Ishikawa (cell line): ENCODE data around the gene GSN.

Experiments used
- CEBPB ChIP-seq: IDR thresholded peaks from 2 replicates; pipeline ENCODE4 v1.6.1; 2012
- CREB1 ChIP-seq: IDR thresholded peaks from 2 replicates; pipeline ENCODE4 v1.6.1; 2012; ENCODE audit warnings: low read depth
- EGR1 ChIP-seq: IDR thresholded peaks from 2 replicates; pipeline ENCODE4 v1.6.1; 2012
- EP300 ChIP-seq: IDR thresholded peaks from 2 replicates; pipeline ENCODE4 v1.6.1; 2012; ENCODE audit warnings: borderline replicate concordance
- FOXM1 ChIP-seq: IDR thresholded peaks from 2 replicates; pipeline ENCODE4 v1.6.1; 2012; ENCODE audit warnings: low read depth, borderline replicate concordance
- NFIC ChIP-seq: IDR thresholded peaks from 2 replicates; pipeline ENCODE4 v1.6.1; 2012
- RAD21 ChIP-seq: IDR thresholded peaks from 2 replicates; pipeline ENCODE4 v1.6.1; 2012; ENCODE audit warnings: low read depth
- TAF1 ChIP-seq: IDR thresholded peaks from 2 replicates; pipeline ENCODE4 v1.6.1; 2012; ENCODE audit warnings: low read depth, mild to moderate bottlenecking
- TCF12 ChIP-seq: IDR thresholded peaks from 2 replicates; pipeline ENCODE4 v1.6.1; 2012; ENCODE audit warnings: low read depth
- TEAD4 ChIP-seq: IDR thresholded peaks from 2 replicates; pipeline ENCODE4 v1.6.1; 2012
- YY1 ChIP-seq: IDR thresholded peaks from 2 replicates; pipeline ENCODE4 v1.6.1; 2012; ENCODE audit warnings: low read depth
- ZBTB7A ChIP-seq: IDR thresholded peaks from 2 replicates; pipeline ENCODE4 v1.6.1; 2012; ENCODE audit warnings: low read depth
- TF ChIP-seq, protein P1 (sequence below): IDR thresholded peaks from 2 replicates; pipeline ENCODE4 v1.6.1; 2012
- TF ChIP-seq, protein P2 (sequence below): IDR thresholded peaks from 2 replicates; pipeline ENCODE4 v1.6.1; 2012; ENCODE audit warnings: low read depth, mild to moderate bottlenecking
- TF ChIP-seq, protein P3 (sequence below): IDR thresholded peaks from 2 replicates; pipeline ENCODE4 v1.6.1; 2012

GSN gene

DNA sequence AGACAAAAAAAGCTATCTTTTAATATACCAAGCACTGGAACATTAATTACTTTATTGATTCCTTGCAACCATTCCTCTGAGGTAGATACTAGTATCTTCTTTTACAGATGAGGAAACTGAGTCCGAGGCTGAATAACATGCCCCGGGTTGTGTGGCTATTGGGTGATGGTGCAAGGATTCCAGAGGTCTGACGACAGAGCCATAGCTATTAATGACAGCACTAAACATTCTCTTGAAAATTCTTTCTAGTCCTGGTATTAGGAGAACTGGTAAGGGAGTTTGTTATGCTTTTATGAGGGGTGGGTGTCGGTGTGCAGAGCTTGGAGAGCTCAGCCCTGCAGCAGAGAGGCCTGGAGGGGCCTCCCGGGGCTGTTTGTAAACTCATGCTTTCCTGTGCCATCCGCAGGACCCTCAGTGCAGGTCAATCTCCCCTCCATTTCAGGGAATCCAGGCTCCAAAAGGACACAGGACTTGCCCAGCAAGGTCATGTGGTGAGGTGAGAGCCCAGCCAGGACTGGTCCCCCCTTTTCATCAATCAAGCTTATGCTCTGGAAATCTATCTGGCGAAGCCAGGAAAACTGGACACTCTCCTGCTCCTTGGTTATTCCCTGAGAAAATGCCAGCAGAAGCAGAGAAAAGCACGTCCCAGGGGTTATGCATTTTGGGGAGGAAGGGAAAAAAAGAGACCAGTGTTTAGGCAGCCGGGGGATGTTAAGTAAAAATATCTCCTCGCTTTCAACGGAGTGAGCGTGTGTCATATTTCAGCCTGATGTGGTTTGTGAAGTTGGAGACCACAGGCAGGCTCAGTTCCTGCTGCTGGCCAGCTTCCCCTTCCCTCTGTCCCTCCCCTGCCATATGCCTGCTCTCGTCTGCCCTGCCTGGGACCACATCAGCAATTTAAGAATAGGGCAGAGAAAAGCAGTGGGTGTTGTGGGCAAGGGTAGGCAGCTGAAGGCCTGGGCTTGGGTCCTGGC is 3.7 kb downstream of the GSN start:
- no peak for TF ChIP-seq TCF12
- no peak for TF ChIP-seq CREB1
- no peak for TF ChIP-seq EP300
- TF ChIP-seq EGR1 = no peak
- TF ChIP-seq TAF1 = no peak
- TF ChIP-seq NFIC = no peak
- TF ChIP-seq CEBPB = no peak
- TF ChIP-seq FOXM1 = no peak
- TF ChIP-seq RAD21 = no peak
- no peak for TF ChIP-seq ZBTB7A

- TF ChIP-seq CEBPB (no peak), CREB1 (no peak), TAF1 (no peak), EGR1 (no peak), TEAD4 (no peak)
- TF ChIP-seq, protein P1, sequence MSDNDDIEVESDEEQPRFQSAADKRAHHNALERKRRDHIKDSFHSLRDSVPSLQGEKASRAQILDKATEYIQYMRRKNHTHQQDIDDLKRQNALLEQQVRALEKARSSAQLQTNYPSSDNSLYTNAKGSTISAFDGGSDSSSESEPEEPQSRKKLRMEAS = no peak
- TF ChIP-seq, protein P2, sequence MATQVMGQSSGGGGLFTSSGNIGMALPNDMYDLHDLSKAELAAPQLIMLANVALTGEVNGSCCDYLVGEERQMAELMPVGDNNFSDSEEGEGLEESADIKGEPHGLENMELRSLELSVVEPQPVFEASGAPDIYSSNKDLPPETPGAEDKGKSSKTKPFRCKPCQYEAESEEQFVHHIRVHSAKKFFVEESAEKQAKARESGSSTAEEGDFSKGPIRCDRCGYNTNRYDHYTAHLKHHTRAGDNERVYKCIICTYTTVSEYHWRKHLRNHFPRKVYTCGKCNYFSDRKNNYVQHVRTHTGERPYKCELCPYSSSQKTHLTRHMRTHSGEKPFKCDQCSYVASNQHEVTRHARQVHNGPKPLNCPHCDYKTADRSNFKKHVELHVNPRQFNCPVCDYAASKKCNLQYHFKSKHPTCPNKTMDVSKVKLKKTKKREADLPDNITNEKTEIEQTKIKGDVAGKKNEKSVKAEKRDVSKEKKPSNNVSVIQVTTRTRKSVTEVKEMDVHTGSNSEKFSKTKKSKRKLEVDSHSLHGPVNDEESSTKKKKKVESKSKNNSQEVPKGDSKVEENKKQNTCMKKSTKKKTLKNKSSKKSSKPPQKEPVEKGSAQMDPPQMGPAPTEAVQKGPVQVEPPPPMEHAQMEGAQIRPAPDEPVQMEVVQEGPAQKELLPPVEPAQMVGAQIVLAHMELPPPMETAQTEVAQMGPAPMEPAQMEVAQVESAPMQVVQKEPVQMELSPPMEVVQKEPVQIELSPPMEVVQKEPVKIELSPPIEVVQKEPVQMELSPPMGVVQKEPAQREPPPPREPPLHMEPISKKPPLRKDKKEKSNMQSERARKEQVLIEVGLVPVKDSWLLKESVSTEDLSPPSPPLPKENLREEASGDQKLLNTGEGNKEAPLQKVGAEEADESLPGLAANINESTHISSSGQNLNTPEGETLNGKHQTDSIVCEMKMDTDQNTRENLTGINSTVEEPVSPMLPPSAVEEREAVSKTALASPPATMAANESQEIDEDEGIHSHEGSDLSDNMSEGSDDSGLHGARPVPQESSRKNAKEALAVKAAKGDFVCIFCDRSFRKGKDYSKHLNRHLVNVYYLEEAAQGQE = no peak
These were observed 4.5 kb downstream of the GSN start for GRCh38 chr9:121272401-121272948.

- TF ChIP-seq NFIC (no peak), ZBTB7A (no peak), YY1 (no peak), FOXM1 (no peak), TEAD4 (no peak), CREB1 (no peak), TAF1 (no peak), RAD21 (no peak), EGR1 (no peak), EP300 (no peak), TCF12 (no peak), CEBPB (no peak)
- TF ChIP-seq, protein P1 = no peak
- TF ChIP-seq, protein P3, sequence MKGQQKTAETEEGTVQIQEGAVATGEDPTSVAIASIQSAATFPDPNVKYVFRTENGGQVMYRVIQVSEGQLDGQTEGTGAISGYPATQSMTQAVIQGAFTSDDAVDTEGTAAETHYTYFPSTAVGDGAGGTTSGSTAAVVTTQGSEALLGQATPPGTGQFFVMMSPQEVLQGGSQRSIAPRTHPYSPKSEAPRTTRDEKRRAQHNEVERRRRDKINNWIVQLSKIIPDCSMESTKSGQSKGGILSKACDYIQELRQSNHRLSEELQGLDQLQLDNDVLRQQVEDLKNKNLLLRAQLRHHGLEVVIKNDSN = no peak
- TF ChIP-seq, protein P2 = no peak
These were observed 5.3 kb downstream of the GSN start for GRCh38 chr9:121273064-121273775.

DNA sequence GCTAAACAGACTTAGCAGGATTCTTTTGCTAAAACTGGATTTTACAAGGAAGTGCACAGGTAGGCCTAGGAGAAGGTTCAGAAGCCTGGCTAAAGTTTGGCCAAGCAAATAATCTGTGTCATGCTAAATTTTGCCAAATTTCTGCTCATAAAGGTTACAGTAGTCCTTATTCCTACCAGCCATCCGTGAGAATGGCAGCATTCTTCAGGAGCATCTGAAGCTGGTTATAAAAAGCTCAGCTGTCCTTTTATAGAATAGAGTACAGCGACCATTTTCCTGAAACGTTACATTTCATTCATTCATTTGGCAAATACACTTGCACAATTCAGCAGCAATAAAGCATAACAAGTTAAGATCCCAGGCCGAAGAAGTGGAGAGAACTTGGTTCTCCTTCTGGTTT is 6.9 kb downstream of the GSN start:
- TF ChIP-seq TCF12 (no peak), CEBPB (no peak), CREB1 (no peak)

- no peak for TF ChIP-seq CREB1
- no peak for TF ChIP-seq TCF12
- no peak for TF ChIP-seq TEAD4
- TF ChIP-seq, protein P3 = no peak
- TF ChIP-seq, protein P2 = no peak
These were observed 8.1 kb downstream of the GSN start for GRCh38 chr9:121275781-121276658.
